ENCODE data around the gene CFHR2.
"Not testable (repeated sequence)": the region's sequence is repeated elsewhere in the genome, so short reads cannot be mapped to it uniquely, and the experiment has no call there.

Gene CFHR2

GRCh38 chr1:196943568-196943967 lies at the start of gene CFHR2:
TSS of gene CFHR2 (plus strand) at chr1:196943738. CDS start at chr1:196943881, 143 bp downstream.
- not testable (repeated sequence) for DNase-seq (ENCODE audit: low read depth)

GRCh38 chr1:196896355-196896754 lies 47.2 kb upstream of the CFHR2 start:
- no peak for DNase-seq (ENCODE audit: low read depth)

- DNase-seq (ENCODE audit: low read depth), result no peak
Observed at GRCh38 chr1:196897158-196897828, 46.2 kb upstream of the CFHR2 start.

GRCh38 chr1:196902344-196902743 lies 41.2 kb upstream of the CFHR2 start:
- no peak for DNase-seq (ENCODE audit: low read depth)

GRCh38 chr1:196910215-196910614 lies 33.3 kb upstream of the CFHR2 start:
- no peak for DNase-seq (ENCODE audit: low read depth)

GRCh38 chr1:196912283-196912682 lies 31.3 kb upstream of the CFHR2 start:
- not testable (repeated sequence) for DNase-seq (ENCODE audit: low read depth)

GRCh38 chr1:196926839-196927238 lies 16.7 kb upstream of the CFHR2 start:
- DNase-seq (ENCODE audit: low read depth), result not testable (repeated sequence)

GRCh38 chr1:196932853-196933252 lies 10.7 kb upstream of the CFHR2 start:
- not testable (repeated sequence) for DNase-seq (ENCODE audit: low read depth)

GRCh38 chr1:196933531-196934189 lies 9.9 kb upstream of the CFHR2 start:
- DNase-seq (ENCODE audit: low read depth), result no peak

GRCh38 chr1:196941474-196941873 lies 2.1 kb upstream of the CFHR2 start:
- not testable (repeated sequence) for DNase-seq (ENCODE audit: low read depth)

GRCh38 chr1:196951711-196952394 lies 8.3 kb downstream of the CFHR2 start:
- DNase-seq (ENCODE audit: low read depth), result no peak

GRCh38 chr1:196954778-196955177 lies 11.2 kb downstream of the CFHR2 start:
- DNase-seq (ENCODE audit: low read depth), result no peak

- DNase-seq (ENCODE audit: low read depth), result no peak
Observed at GRCh38 chr1:196955926-196956325, 12.4 kb downstream of the CFHR2 start.

- DNase-seq (ENCODE audit: low read depth), result no peak
Observed at GRCh38 chr1:196960854-196961253, 17.3 kb downstream of the CFHR2 start.

GRCh38 chr1:196970182-196970581 lies 26.6 kb downstream of the CFHR2 start:
- DNase-seq (ENCODE audit: low read depth), result no peak

GRCh38 chr1:196976278-196976677 lies 32.7 kb downstream of the CFHR2 start:
- no peak for DNase-seq (ENCODE audit: low read depth)

- no peak for DNase-seq (ENCODE audit: low read depth)
Observed at GRCh38 chr1:196977278-196977677, 33.7 kb downstream of the CFHR2 start, which contains the start of gene CFHR5. TSS of gene CFHR5 (plus strand) at chr1:196977556. CDS start at chr1:196977665, 109 bp downstream.

GRCh38 chr1:196980859-196981258 lies 37.3 kb downstream of the CFHR2 start:
- no peak for DNase-seq (ENCODE audit: low read depth)

- DNase-seq (ENCODE audit: low read depth), result not testable (repeated sequence)
Observed at GRCh38 chr1:196982247-196982646, 38.7 kb downstream of the CFHR2 start.

- DNase-seq (ENCODE audit: low read depth), result not testable (repeated sequence)
Observed at GRCh38 chr1:196991919-196992651, 48.5 kb downstream of the CFHR2 start.

GRCh38 chr1:196993916-196994315 lies 50.4 kb downstream of the CFHR2 start:
- no peak for DNase-seq (ENCODE audit: low read depth)

- DNase-seq (ENCODE audit: low read depth), result no peak
Observed at GRCh38 chr1:196997423-196997822, 53.9 kb downstream of the CFHR2 start.

Data from activated T-helper 9 cell treated with anti-CD3 and anti-CD28 coated beads, Interleukin-2, amount 50 U/mL, for 16 hours (primary cell).